ENCODE data around the gene TMEM97.
A peak's percentile ranks its signal among the peaks of the same experiment; 100 is the strongest.

TMEM97 gene

GRCh38 chr17:28367641-28368305 is 48.8 kb downstream of the TMEM97 start:
- no peak for DNase-seq

- DNase-seq = no peak
These were observed 49.4 kb downstream of the TMEM97 start for GRCh38 chr17:28368306-28368831.

GRCh38 chr17:28368915-28369683 is 50.1 kb downstream of the TMEM97 start:
- DNase-seq = no peak

GRCh38 chr17:28369684-28370034 is 50.7 kb downstream of the TMEM97 start:
- DNase-seq = no peak

GRCh38 chr17:28370035-28370743 is 51.2 kb downstream of the TMEM97 start, which contains the start of gene VTN:
TSS of gene VTN (minus strand) at chr17:28370307. CDS start at chr17:28370203, 104 bp downstream.
- no peak for DNase-seq

- DNase-seq = no peak
These were observed 51.7 kb downstream of the TMEM97 start for GRCh38 chr17:28370744-28371103.

GRCh38 chr17:28371245-28372202 is 52.5 kb downstream of the TMEM97 start, which contains the start of gene SARM1:
TSS of gene SARM1 (plus strand) at chr17:28371694. CDS start at chr17:28372033, 339 bp downstream.
- peak; percentile 90 for DNase-seq

- peak; percentile 53 for DNase-seq
These were observed 53.4 kb downstream of the TMEM97 start for GRCh38 chr17:28372203-28372944.

GRCh38 chr17:28372945-28373274 is 53.9 kb downstream of the TMEM97 start:
- no peak for DNase-seq
